Retinal pigment epithelial cell (primary cell): Measurements from ENCODE around the gene DNAH3.

ENCODE experiments used
- DNase-seq: peaks from one replicate; pipeline ENCODE4 v3.0.0-alpha.2; 2010; ENCODE audit warnings: low read depth
- H3K4me3 ChIP-seq: 2 replicates; pipeline ENCODE4 v1.5.1; 2011; ENCODE audit warnings: mild to moderate bottlenecking, low read length, control low read depth, moderate library complexity
- CTCF ChIP-seq: conservative IDR thresholded peaks from 2 replicates; pipeline ENCODE4 v1.5.1; 2011; ENCODE audit warnings: low read depth, low read length, control low read depth, inconsistent platforms

DNAH3 gene

DNA sequence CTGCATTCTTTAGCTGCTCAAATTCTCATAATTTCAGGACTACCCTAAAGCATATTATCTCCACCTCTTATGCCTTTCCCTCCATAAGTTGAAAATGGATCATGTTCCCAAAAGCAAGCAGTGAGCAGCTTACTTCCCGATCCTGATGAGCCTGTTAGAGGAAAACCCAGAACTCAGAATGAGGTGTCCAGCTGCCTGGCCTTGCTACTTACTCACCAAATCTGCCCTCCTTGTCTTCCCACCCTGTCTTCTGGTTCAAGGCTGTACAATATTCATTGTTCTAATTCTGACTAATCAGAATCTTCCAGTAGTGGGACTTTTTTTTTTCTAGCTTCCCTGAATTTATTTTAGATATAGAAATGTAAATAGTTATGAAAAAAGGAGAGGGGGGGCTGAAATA lies 239.3 kb downstream of the DNAH3 start:
- no peak overlapping the region for H3K4me3 ChIP-seq
- TF ChIP-seq CTCF = no peak
- no peak for DNase-seq

- TF ChIP-seq CTCF = no peak
- no peak overlapping the region for H3K4me3 ChIP-seq
- no peak for DNase-seq
Measured at GRCh38 chr16:20910781-20911321, 239.8 kb downstream of the DNAH3 start.

DNA sequence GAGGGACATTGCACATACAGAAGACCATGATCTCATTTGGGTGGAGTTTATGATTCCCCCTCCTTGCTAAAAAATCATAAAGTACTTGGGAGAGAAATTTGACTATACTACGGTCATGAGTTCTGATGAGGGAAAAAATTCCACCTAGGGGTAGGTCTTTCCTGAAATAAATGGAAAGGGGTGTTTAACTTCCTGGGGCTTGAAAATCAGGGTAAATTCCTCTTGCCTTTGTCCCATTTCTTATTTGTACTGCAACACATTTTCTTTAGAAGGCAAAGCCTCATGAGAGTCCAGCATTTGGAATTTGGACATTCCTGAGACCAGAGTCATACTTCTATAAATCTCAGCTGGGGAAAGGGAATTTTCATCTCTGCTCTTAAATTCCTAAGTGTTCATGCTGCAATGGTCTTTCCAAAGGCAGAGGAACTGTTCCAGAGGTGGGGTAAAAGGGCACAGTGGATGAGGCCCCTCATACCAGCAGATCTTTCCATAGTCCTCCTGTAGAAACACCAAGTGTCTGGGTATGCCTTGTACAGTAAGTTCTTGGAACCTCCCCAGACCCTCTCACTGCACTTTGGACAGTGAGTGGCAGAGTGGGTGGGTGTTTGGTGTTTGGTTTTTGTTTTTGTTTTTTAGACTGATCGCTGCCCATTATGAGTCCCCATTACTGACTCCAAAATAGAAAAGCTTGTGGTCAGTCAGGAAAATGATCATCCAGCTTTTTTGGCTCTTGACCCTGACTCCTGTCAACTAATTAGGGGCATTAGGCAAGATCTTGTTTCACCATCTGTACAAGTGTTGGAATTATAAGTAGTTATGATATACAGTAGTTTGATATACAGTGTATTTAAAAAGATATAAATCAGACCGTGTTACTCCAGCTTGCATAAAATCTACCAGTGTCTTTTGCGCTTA lies 244.0 kb downstream of the DNAH3 start:
- no peak for DNase-seq
- H3K4me3 ChIP-seq = no peak overlapping the region
- no peak for TF ChIP-seq CTCF

- DNase-seq = no peak
- no peak for TF ChIP-seq CTCF
Measured at GRCh38 chr16:20905576-20905975, 245.1 kb downstream of the DNAH3 start.

GRCh38 chr16:20904507-20905081 lies 246.1 kb downstream of the DNAH3 start:
- H3K4me3 ChIP-seq = no peak overlapping the region
- no peak for TF ChIP-seq CTCF
- DNase-seq = no peak

More at GRCh38 chr16:20905576-20905975, 245.1 kb downstream of the DNAH3 start:
- no peak overlapping the region for H3K4me3 ChIP-seq

DNA sequence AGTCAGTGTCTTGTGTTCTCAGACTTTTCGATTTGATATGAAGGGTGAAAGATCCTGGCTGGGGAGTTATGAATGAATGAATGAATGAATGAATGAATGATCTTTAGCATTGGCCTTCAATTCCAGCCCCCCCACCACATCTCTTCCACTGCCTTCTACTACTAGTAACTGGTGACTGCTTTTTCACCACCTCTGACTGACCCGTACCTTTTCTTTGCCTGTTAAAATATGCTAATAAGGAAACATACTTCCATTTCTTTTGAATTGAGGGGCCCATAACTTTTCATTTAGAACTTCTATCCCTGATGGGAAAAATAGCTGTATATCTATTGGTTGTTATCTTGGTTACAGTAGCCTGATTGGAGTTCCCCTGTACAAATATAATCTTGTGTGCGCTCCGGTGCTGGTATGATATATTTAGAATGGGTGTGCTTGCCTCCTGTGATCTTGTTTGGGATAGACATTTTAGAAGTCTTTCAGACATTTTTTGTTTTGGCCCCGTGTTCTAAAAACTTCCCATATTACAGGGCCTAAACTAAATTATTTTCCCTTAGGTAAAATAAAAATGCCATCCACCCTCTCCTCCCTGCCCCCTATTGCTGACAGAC lies 246.6 kb downstream of the DNAH3 start:
- DNase-seq = no peak
- TF ChIP-seq CTCF = no peak
- H3K4me3 ChIP-seq = no peak overlapping the region
